Measurements from ENCODE around the gene HK2.

Gene HK2

GRCh38 chr2:74896232-74896631, 62.3 kb downstream of the HK2 start:
- TF ChIP-seq POLR2AphosphoS5 (IDR thresholded peaks at IDR 0.05; ENCODE audit: low read depth, low read length), result no peak
- TF ChIP-seq FOXP2 (optimal IDR thresholded peaks at IDR 0.05; ENCODE audit: borderline replicate concordance, extremely low read depth, extremely low read length, insufficient read depth), result no peak
- no peak for TF ChIP-seq TAF1 (IDR thresholded peaks at IDR 0.05; ENCODE audit: borderline replicate concordance, insufficient read depth, low read length)
- TF ChIP-seq SIN3A (IDR thresholded peaks at IDR 0.05; ENCODE audit: borderline replicate concordance, insufficient read depth, low read length), result no peak
- TF ChIP-seq REST (IDR thresholded peaks at IDR 0.05; ENCODE audit: insufficient read depth in 1 of 2, low read depth in 2 of 2, low read length in 2 of 2), result no peak

GRCh38 chr2:74902281-74902860, 68.4 kb downstream of the HK2 start:
- TF ChIP-seq SIN3A (IDR thresholded peaks at IDR 0.05; ENCODE audit: borderline replicate concordance, insufficient read depth, low read length) (no peak), FOXP2 (optimal IDR thresholded peaks at IDR 0.05; ENCODE audit: borderline replicate concordance, extremely low read depth, extremely low read length, insufficient read depth) (no peak), REST (IDR thresholded peaks at IDR 0.05; ENCODE audit: insufficient read depth in 1 of 2, low read depth in 2 of 2, low read length in 2 of 2) (no peak), POLR2AphosphoS5 (IDR thresholded peaks at IDR 0.05; ENCODE audit: low read depth, low read length) (no peak)

GRCh38 chr2:74906395-74906794, 72.5 kb downstream of the HK2 start:
- TF ChIP-seq REST (IDR thresholded peaks at IDR 0.05; ENCODE audit: insufficient read depth in 1 of 2, low read depth in 2 of 2, low read length in 2 of 2) (no peak), SIN3A (IDR thresholded peaks at IDR 0.05; ENCODE audit: borderline replicate concordance, insufficient read depth, low read length) (no peak)

GRCh38 chr2:74908748-74909444, 75.0 kb downstream of the HK2 start:
- TF ChIP-seq POLR2AphosphoS5 (IDR thresholded peaks at IDR 0.05; ENCODE audit: low read depth, low read length) (no peak), REST (IDR thresholded peaks at IDR 0.05; ENCODE audit: insufficient read depth in 1 of 2, low read depth in 2 of 2, low read length in 2 of 2) (no peak), SIN3A (IDR thresholded peaks at IDR 0.05; ENCODE audit: borderline replicate concordance, insufficient read depth, low read length) (no peak), FOXP2 (optimal IDR thresholded peaks at IDR 0.05; ENCODE audit: borderline replicate concordance, extremely low read depth, extremely low read length, insufficient read depth) (no peak)

- TF ChIP-seq TAF1 (IDR thresholded peaks at IDR 0.05; ENCODE audit: borderline replicate concordance, insufficient read depth, low read length) (no peak), FOXP2 (optimal IDR thresholded peaks at IDR 0.05; ENCODE audit: borderline replicate concordance, extremely low read depth, extremely low read length, insufficient read depth) (no peak), REST (IDR thresholded peaks at IDR 0.05; ENCODE audit: insufficient read depth in 1 of 2, low read depth in 2 of 2, low read length in 2 of 2) (no peak), SIN3A (IDR thresholded peaks at IDR 0.05; ENCODE audit: borderline replicate concordance, insufficient read depth, low read length) (no peak), POLR2AphosphoS5 (IDR thresholded peaks at IDR 0.05; ENCODE audit: low read depth, low read length) (no peak)
These were observed 76.3 kb downstream of the HK2 start for GRCh38 chr2:74910245-74910644.
